ENCODE results near the gene RIN2. TPM values are rescaled to one million over a fixed set of nuclear protein-coding genes. Genes with fewer than 3 reads are reported as not detected.
"Not testable (repeated sequence)": the region's sequence is repeated elsewhere in the genome, so short reads cannot be mapped to it uniquely, and the experiment has no call there.

The RIN2 gene
- total RNA-seq, 1 experiment from 2014 or later, result 59.6 TPM

- DNase-seq (ENCODE audit: low read depth), result peak; percentile 83
These were observed 28.3 kb downstream of the RIN2 start for GRCh38 chr20:19786311-19786710.

- no peak for DNase-seq (ENCODE audit: low read depth)
These were observed 29.3 kb downstream of the RIN2 start for GRCh38 chr20:19787366-19787765.

GRCh38 chr20:19789009-19789408, 31.0 kb downstream of the RIN2 start:
- no peak for DNase-seq (ENCODE audit: low read depth)

- peak; percentile 37 for DNase-seq (ENCODE audit: low read depth)
These were observed 31.4 kb downstream of the RIN2 start for GRCh38 chr20:19789446-19789845.

GRCh38 chr20:19791887-19792286, 33.8 kb downstream of the RIN2 start:
- DNase-seq (ENCODE audit: low read depth), result no peak

GRCh38 chr20:19793716-19794115, 35.7 kb downstream of the RIN2 start:
- DNase-seq (ENCODE audit: low read depth), result no peak

GRCh38 chr20:19794941-19795340, 36.9 kb downstream of the RIN2 start:
- no peak for DNase-seq (ENCODE audit: low read depth)

- DNase-seq (ENCODE audit: low read depth), result no peak
These were observed 41.3 kb downstream of the RIN2 start for GRCh38 chr20:19799325-19799724.

GRCh38 chr20:19802099-19802491, 44.0 kb downstream of the RIN2 start:
- no peak for DNase-seq (ENCODE audit: low read depth)

GRCh38 chr20:19802492-19803158, 44.6 kb downstream of the RIN2 start:
- DNase-seq (ENCODE audit: low read depth), result peak; percentile 88

- not testable (repeated sequence) for DNase-seq (ENCODE audit: low read depth)
These were observed 48.2 kb downstream of the RIN2 start for GRCh38 chr20:19806276-19806675.

GRCh38 chr20:19806806-19807190, 48.7 kb downstream of the RIN2 start:
- DNase-seq (ENCODE audit: low read depth), result no peak

GRCh38 chr20:19807191-19807945, 49.3 kb downstream of the RIN2 start:
- peak; percentile 87 for DNase-seq (ENCODE audit: low read depth)
